Measurements from ENCODE around the gene TAF6. TPM values are rescaled to one million over a fixed set of nuclear protein-coding genes. Genes with fewer than 3 reads are reported as not detected.
A peak's percentile ranks its signal among the peaks of the same experiment; 100 is the strongest.

TAF6 gene
- total RNA-seq, 3 donors from 2014 or later = 31.5 to 35.0 (median 34.4) TPM

DNA sequence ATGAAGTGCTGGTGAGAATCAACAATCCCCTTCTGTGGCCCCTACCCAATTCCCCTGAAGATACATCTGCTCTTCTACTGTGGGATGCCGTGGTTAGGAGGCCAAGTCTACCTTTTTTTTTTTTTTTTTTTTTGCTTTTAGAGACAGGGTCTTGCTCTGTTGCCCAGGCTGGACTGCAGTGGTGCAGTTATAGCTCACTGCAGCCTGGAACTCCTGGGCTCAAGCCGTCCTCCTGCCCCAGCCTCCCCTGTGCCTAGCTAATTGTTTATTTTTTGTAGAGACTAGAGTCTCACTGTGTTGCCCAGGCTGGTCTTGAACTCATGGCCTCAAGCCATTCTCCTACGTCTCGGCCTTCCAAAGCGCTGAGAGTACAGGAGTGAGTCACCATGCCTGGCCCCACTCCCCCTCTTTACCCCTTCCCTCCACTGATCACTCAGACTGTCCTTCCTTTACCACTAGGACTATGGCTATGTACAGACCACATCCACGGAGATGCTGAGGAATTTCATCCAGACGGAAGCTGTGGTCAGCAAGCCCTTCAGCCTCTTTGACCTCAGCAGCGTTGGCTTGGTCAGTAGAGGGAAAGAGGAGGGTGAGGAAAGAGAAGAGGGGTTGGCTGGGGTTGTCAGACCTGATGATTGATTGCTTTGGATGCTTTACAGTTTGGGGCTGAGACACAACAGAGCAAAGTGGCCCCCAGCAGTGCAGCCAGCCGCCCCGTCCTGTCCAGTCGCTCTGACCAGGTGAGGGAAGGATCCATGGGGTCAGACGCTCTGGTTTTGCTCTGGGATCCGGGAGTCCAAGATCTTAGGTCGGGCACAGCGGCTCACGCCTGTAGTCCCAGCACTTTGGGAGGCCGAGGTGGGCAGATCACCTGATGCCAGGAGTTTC is 16.0 kb downstream of the TAF6 start:
- no peak for TF ChIP-seq POLR2AphosphoS5 (IDR thresholded peaks at IDR 0.05)
- TF ChIP-seq, protein P1, sequence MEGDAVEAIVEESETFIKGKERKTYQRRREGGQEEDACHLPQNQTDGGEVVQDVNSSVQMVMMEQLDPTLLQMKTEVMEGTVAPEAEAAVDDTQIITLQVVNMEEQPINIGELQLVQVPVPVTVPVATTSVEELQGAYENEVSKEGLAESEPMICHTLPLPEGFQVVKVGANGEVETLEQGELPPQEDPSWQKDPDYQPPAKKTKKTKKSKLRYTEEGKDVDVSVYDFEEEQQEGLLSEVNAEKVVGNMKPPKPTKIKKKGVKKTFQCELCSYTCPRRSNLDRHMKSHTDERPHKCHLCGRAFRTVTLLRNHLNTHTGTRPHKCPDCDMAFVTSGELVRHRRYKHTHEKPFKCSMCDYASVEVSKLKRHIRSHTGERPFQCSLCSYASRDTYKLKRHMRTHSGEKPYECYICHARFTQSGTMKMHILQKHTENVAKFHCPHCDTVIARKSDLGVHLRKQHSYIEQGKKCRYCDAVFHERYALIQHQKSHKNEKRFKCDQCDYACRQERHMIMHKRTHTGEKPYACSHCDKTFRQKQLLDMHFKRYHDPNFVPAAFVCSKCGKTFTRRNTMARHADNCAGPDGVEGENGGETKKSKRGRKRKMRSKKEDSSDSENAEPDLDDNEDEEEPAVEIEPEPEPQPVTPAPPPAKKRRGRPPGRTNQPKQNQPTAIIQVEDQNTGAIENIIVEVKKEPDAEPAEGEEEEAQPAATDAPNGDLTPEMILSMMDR (IDR thresholded peaks at IDR 0.05) = no peak
- H3K27ac ChIP-seq = no peak overlapping the region
- peaks cover 0 to 18% of the 10 kb centered on the region in 2 donors for H3K4me1 ChIP-seq
- H3K27me3 ChIP-seq = no peaks in the 10 kb centered on the region
- H3K9me3 ChIP-seq = no peaks in the 10 kb centered on the region
- intact Hi-C loops (cut with DNase I; ENCODE audit: low total_unique reads) = no loop called here
- no peaks in the 10 kb centered on the region for H3K36me3 ChIP-seq
- DNase-seq (ENCODE audit: low spot score in 2 of 2) = no peak
- H3K4me3 ChIP-seq = no peak overlapping the region

GRCh38 chr7:100101016-100101862 is 17.9 kb downstream of the TAF6 start, which contains the start of the genes AP4M1 and MCM7:
AP4M1 (plus strand) TSS chr7:100101643; CDS start chr7:100101715, 72 bp downstream.
MCM7 (minus strand) TSS chr7:100101397; CDS start chr7:100101294, 103 bp downstream.
- Histone ChIP-seq H3K9me3 (no peaks in the 10 kb centered on the region), H3K27ac (peak within 1 kb of the TSS; percentile 95 to 96), H3K4me1 (peaks cover 0 to 18% of the 10 kb centered on the region in 2 donors), H3K36me3 (no peaks in the 10 kb centered on the region), H3K27me3 (no peaks in the 10 kb centered on the region), H3K4me3 (peak within 1 kb of the TSS; percentile 80 to 88 (median 86))
- intact Hi-C loops (cut with DNase I; ENCODE audit: low total_unique reads) = no loop called here
- TF ChIP-seq, protein P1 (IDR thresholded peaks at IDR 0.05) = no peak
- TF ChIP-seq POLR2A (IDR thresholded peaks at IDR 0.05) (peak; percentile 14), POLR2AphosphoS5 (IDR thresholded peaks at IDR 0.05) (peak in 2 of 3 donors; percentile 45 to 58)
- peak; percentile 98 to 99 for DNase-seq (ENCODE audit: low spot score in 2 of 2)

- Histone ChIP-seq H3K27ac (peak overlapping the region; percentile 95 to 96), H3K36me3 (no peaks in the 10 kb centered on the region), H3K27me3 (no peaks in the 10 kb centered on the region), H3K9me3 (no peaks in the 10 kb centered on the region), H3K4me3 (peak overlapping the region; percentile 80 to 88 (median 86)), H3K4me1 (peaks cover 0 to 18% of the 10 kb centered on the region in 2 donors)
- peak; percentile 90 to 96 (median 93) for TF ChIP-seq POLR2AphosphoS5 (IDR thresholded peaks at IDR 0.05)
- TF ChIP-seq, protein P1 (IDR thresholded peaks at IDR 0.05) = no peak
- DNase-seq (ENCODE audit: low spot score in 2 of 2) = peak; percentile 90 to 94
- intact Hi-C loops (cut with DNase I; ENCODE audit: low total_unique reads) = no loop called here
Measured at GRCh38 chr7:100100420-100101015, 18.6 kb downstream of the TAF6 start.

DNA sequence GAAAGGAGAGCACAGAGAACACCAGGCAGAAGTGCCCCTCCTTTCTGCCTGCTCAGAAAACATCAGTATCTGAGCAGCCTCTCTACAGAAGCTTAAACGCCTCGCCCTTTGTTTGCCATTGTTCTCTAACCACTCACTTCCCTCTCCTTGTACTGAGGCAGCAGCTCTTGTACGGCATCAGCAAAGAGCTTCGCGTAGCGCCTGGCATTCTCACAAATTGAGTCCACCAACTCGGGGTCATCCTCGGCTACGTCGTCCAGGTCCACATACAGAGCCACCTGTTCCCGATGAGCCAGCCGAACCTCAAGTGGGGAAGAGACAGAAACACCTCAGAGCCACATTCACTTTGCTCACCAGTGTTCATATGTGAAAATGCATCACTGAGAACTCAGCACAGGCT is 19.7 kb downstream of the TAF6 start:
- peak overlapping the region; percentile 80 to 88 (median 86) for H3K4me3 ChIP-seq
- no peaks in the 10 kb centered on the region for H3K9me3 ChIP-seq
- TF ChIP-seq POLR2A (IDR thresholded peaks at IDR 0.05) = no peak
- TF ChIP-seq POLR2AphosphoS5 (IDR thresholded peaks at IDR 0.05) = no peak
- TF ChIP-seq, protein P1 (IDR thresholded peaks at IDR 0.05) = no peak
- no peaks in the 10 kb centered on the region for H3K27me3 ChIP-seq
- peak overlapping the region; percentile 95 to 96 for H3K27ac ChIP-seq
- H3K4me1 ChIP-seq = peaks cover 0 to 18% of the 10 kb centered on the region in 2 donors
- intact Hi-C loops (cut with DNase I; ENCODE audit: low total_unique reads) = no loop called here
- no peak for DNase-seq (ENCODE audit: low spot score in 2 of 2)
- H3K36me3 ChIP-seq = no peaks in the 10 kb centered on the region

Measured in breast epithelium (tissue), 4 donors.